OCI-LY7 (cell line): ENCODE measurements around the gene ZNF729.

Experiments used
- EZH2phosphoT487 ChIP-seq: fragments of 200-600 bp; sonication (generic); IDR thresholded peaks from 2 replicates; pipeline ENCODE4 v1.6.1; 2018; ENCODE audit warnings: low read depth, borderline replicate concordance, mild to moderate bottlenecking, mixed run types, antibody characterized with exemption, low read length, moderate library complexity, mixed read lengths
- TF ChIP-seq, protein P1 (sequence below): fragments of 200-600 bp; sonication (generic); conservative IDR thresholded peaks from 2 replicates; pipeline ENCODE4 v1.5.1; 2014; ENCODE audit warnings: mild to moderate bottlenecking, antibody characterized with exemption, low read length, moderate library complexity, mixed read lengths

DNA sequence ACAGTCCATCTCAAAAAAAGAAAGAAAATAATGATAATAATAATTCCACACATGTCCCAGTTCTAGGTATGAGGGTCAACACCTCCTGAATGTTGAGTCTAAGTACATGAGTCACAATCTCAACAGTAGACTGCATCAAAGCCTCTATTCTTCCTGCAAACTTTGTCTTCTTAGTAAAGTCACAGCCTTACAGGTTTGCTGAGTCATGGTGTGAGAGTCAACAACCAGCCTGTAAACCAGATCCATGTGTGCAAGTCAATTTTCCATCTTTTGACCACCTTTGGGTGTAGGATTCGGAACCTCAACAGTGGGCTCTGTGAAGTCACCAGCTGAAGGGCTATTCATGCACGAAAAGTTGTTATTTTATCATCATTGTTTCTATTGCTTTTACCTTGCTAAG, 25.7 kb upstream of the ZNF729 start:
- TF ChIP-seq, protein P1, sequence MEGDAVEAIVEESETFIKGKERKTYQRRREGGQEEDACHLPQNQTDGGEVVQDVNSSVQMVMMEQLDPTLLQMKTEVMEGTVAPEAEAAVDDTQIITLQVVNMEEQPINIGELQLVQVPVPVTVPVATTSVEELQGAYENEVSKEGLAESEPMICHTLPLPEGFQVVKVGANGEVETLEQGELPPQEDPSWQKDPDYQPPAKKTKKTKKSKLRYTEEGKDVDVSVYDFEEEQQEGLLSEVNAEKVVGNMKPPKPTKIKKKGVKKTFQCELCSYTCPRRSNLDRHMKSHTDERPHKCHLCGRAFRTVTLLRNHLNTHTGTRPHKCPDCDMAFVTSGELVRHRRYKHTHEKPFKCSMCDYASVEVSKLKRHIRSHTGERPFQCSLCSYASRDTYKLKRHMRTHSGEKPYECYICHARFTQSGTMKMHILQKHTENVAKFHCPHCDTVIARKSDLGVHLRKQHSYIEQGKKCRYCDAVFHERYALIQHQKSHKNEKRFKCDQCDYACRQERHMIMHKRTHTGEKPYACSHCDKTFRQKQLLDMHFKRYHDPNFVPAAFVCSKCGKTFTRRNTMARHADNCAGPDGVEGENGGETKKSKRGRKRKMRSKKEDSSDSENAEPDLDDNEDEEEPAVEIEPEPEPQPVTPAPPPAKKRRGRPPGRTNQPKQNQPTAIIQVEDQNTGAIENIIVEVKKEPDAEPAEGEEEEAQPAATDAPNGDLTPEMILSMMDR: no peak
- TF ChIP-seq EZH2phosphoT487: no peak
